BJ (cell line): ENCODE results near the gene FAAP100. TPM values are rescaled to one million over a fixed set of nuclear protein-coding genes. Genes with fewer than 3 reads are reported as not detected.

Source experiments
- CTCF ChIA-PET: fragments of 350-600 bp; formaldehyde crosslinking; extraction: SDS; loops from one replicate; lab custom pipeline; 2021; ENCODE audit warnings: antibody characterized with exemption, inconsistent platforms; lab: Yijun Ruan, JAX
- POLR2A ChIA-PET: fragments of 300-600 bp; sonication (Branson Sonifier 250); formaldehyde crosslinking; extraction: SDS; loops from one replicate; lab custom pipeline; 2021; ENCODE audit warnings: antibody characterized with exemption; lab: Charles Lee
- DNase-seq: peaks from one replicate; pipeline ENCODE4 v3.0.0-alpha.2; 2011; ENCODE audit warnings: low read depth
- H3K27me3 ChIP-seq: 2 replicates; pipeline ENCODE4 v1.6.0; 2011; ENCODE audit warnings: low read length; ENCODE audit not compliant: control insufficient read depth, insufficient read depth
- H3K36me3 ChIP-seq: 2 replicates; pipeline ENCODE4 v1.5.1; 2011; ENCODE audit warnings: low read length; ENCODE audit not compliant: control insufficient read depth, insufficient read depth
- H3K4me3 ChIP-seq: 2 replicates; pipeline ENCODE4 v1.5.1; 2011; ENCODE audit warnings: low read depth, mild to moderate bottlenecking, control low read depth, low read length
- polyA plus RNA-seq: library from polyadenylated mRNA; depleted of rRNA; stranded (reverse); fragments of >200 nt; gene quantifications from 2 replicates; pipeline ENCODE4 v1.2.3, GENCODE V29; 2011
- TF ChIP-seq, protein P1 (sequence below): IDR thresholded peaks from 2 replicates; pipeline ENCODE4 v1.5.1; 2011; ENCODE audit warnings: low read depth, mild to moderate bottlenecking, control low read depth, inconsistent platforms, low read length, moderate library complexity; ENCODE audit not compliant: insufficient read depth

FAAP100 gene
- polyA plus RNA-seq, 1 experiment: 11.2 TPM

DNA sequence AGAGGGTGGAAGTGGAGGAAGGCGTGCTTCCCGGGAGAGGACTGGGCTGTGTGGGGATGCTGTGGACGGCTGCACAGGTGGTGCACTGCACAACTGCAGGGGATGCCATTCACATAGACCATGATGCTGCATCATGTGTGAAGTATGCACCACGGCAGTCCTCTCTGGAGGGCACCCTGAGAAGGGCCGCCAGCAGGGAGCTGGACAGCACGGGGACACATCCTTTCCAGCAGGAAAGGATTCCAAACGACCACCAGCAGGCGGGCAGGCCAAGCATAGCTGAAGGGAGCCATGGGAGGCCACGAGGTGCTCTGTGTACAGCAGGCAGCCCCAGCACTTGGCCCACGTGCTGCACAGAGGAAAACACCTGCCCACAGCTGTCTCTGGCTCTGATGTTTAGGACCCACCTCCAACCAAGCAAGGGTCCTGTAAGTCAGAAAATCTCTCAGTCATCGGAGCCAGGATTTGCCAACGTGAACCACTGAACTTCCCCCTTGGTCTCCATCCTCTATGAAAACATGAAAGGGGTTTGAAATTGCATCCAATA is 49.6 kb downstream of the FAAP100 start:
- Histone ChIP-seq H3K36me3 (no peaks in the 10 kb centered on the region), H3K4me3 (no peak overlapping the region), H3K27me3 (no peaks in the 10 kb centered on the region; the same call in 1 of the 2 replicates)
- TF ChIP-seq, protein P1, sequence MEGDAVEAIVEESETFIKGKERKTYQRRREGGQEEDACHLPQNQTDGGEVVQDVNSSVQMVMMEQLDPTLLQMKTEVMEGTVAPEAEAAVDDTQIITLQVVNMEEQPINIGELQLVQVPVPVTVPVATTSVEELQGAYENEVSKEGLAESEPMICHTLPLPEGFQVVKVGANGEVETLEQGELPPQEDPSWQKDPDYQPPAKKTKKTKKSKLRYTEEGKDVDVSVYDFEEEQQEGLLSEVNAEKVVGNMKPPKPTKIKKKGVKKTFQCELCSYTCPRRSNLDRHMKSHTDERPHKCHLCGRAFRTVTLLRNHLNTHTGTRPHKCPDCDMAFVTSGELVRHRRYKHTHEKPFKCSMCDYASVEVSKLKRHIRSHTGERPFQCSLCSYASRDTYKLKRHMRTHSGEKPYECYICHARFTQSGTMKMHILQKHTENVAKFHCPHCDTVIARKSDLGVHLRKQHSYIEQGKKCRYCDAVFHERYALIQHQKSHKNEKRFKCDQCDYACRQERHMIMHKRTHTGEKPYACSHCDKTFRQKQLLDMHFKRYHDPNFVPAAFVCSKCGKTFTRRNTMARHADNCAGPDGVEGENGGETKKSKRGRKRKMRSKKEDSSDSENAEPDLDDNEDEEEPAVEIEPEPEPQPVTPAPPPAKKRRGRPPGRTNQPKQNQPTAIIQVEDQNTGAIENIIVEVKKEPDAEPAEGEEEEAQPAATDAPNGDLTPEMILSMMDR: no peak
- DNase-seq: no peak
- ChIA-PET CTCF (no interaction called here), POLR2A (no interaction called here)

DNA sequence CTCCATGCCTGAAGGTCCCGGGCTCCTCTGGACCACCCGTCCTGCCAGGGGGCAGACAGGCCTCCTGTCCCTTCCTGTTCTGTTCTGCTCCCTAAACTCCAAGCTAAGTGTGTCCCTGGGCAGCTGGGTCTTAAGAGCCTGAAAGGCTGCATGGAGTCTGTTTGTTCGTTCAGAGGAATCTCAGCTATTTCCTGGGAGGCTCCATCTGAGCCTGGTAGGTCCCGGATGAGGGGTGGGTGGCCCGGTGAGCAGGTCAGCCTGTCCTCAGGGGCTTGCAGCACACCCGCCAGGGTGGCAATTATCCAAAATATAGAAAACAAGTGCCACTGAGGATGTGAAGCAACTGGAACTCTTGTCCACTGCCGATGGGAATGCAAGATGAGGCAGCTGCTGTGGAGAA is 52.1 kb downstream of the FAAP100 start:
- ChIA-PET CTCF (interaction anchor here (0.8 kb wide), 1 partner anchor 8 kb away, joined by 3 read pairs; no protein-coding TSS in a partner anchor), POLR2A (no interaction called here)
- no peak for DNase-seq
- no peaks in the 10 kb centered on the region for H3K36me3 ChIP-seq
- H3K27me3 ChIP-seq: no peaks in the 10 kb centered on the region; the same call in 1 of the 2 replicates
- H3K4me3 ChIP-seq: no peak overlapping the region
- TF ChIP-seq, protein P1: no peak

DNA sequence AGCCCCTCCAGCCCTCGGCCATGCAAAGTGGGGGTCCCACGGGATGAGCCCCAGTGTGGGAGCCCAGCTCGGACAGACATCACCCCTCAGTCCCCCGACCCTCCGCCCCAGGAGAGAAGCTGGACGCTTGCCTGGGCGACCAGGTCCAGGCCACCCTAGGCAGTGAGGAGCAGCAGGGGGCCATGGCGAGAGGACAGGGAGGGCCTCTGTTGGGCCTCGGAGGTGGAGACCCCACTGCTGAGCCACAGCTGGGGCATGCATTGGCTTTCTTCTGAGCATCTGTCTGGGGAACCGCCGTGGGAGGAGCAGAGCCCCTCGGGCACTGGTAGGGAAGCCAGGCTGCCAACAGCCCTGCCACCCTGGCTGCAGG is 52.6 kb downstream of the FAAP100 start:
- TF ChIP-seq, protein P1: no peak
- H3K4me3 ChIP-seq: no peak overlapping the region
- no peaks in the 10 kb centered on the region for H3K36me3 ChIP-seq
- POLR2A ChIA-PET: no interaction called here
- CTCF ChIA-PET: interaction anchor here (0.8 kb wide), 1 partner anchor 7 kb away, joined by 3 read pairs; no protein-coding TSS in a partner anchor
- H3K27me3 ChIP-seq: no peaks in the 10 kb centered on the region; the same call in 1 of the 2 replicates
- DNase-seq: no peak

DNA sequence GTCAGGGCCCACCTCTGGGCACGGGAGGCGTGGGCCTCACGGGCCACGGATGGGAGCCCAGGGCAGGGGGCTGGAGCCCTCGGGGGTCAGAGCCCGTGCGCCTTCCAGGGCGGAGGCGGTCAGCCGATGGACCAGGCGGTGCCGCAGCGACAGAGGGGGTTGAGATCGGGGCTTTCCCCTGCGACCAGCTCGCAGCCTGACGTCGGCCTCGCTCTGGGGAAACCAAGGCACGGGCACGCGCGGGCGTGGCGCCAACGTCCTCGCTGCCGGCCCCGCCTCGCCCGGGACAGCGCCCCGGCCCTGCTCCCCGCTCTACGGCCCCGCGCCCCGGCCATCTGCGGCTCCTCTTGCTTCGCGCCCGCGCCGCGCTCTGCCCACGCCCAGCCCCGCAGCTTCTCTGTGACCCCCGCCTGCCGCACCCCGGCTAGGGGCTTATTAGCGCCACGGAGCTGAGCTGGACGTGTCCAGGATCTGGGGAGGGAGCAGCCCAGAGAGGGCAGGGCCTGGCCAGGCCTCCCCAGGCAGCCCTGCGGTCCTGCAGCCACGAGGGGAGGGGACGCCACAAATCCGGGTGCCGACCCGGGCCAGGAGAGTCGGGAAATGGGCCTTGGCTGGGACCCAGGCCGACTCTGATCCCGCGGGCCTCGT is 53.1 kb downstream of the FAAP100 start:
- TF ChIP-seq, protein P1: no peak
- H3K36me3 ChIP-seq: no peaks in the 10 kb centered on the region
- no peak for DNase-seq
- H3K4me3 ChIP-seq: no peak overlapping the region
- ChIA-PET POLR2A (no interaction called here), CTCF (interaction anchor here (1.2 to 2.2 kb wide), 2 partner anchors 14 to 244 kb away, joined by 3 to 8 read pairs; no protein-coding TSS in a partner anchor)
- no peaks in the 10 kb centered on the region; the same call in 1 of the 2 replicates for H3K27me3 ChIP-seq

DNA sequence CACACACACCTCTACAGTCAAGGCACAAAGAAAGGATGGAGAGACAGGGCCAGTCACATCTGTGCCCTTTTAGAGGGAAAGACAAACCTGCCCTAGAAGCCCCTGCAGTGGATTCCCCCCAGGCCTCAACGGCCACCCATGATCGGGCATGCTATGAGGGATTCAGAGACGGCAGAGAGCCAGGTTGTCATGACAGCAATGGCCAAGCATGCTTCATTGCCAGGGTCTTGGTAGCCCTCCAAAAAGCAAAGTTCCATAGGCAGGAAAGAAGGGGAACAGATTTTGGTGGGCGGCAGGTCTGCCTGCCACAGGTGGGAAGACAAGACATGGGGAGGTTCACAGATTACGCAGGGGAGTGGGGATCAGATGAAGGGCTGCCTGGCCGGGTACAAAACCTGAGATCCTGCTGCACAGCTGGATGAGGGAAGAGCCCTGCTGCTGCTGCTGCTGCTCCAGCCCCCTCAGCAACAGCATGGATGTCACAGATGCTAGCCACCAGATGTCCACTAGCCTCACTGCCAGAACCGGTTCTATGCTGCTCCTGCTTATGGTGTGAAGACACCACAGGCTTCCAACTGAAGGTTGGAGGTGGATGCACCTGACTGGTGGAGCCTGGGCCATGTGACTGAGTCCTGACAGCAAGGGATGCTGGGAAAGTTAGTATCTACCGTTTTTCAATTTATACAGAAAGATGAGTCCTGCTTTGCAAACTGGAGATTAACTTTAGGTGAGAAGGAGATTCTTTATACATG is 57.4 kb downstream of the FAAP100 start:
- Histone ChIP-seq H3K36me3 (no peaks in the 10 kb centered on the region), H3K4me3 (no peak overlapping the region), H3K27me3 (peaks cover 4% of the 10 kb centered on the region; the same call in 1 of the 2 replicates)
- TF ChIP-seq, protein P1: no peak
- DNase-seq: no peak
- ChIA-PET POLR2A (no interaction called here), CTCF (interaction anchor here (1.6 kb wide), 1 partner anchor 10 kb away, joined by 4 read pairs; no protein-coding TSS in a partner anchor)
